ENCODE data around the gene RTKN2.

The RTKN2 gene

GRCh38 chr10:62170732-62171131, 97.9 kb downstream of the RTKN2 start:
- DNase-seq: no peak

GRCh38 chr10:62166331-62167131, 102.1 kb downstream of the RTKN2 start:
- peak; percentile 60 to 87 (median 85) for DNase-seq

- no peak for DNase-seq
Observed at GRCh38 chr10:62165803-62166202, 102.8 kb downstream of the RTKN2 start.

GRCh38 chr10:62163024-62163423, 105.6 kb downstream of the RTKN2 start:
- no peak for DNase-seq

GRCh38 chr10:62162261-62162981, 106.2 kb downstream of the RTKN2 start:
- no peak for DNase-seq

- DNase-seq: peak; percentile 55 to 64 (median 60)
Observed at GRCh38 chr10:62159351-62159750, 109.3 kb downstream of the RTKN2 start.

GRCh38 chr10:62157601-62158000, 111.0 kb downstream of the RTKN2 start:
- DNase-seq: peak in 1 of 3 donors; percentile 28

- no peak for DNase-seq
Observed at GRCh38 chr10:62155054-62155680, 113.5 kb downstream of the RTKN2 start.

GRCh38 chr10:62154231-62154630, 114.4 kb downstream of the RTKN2 start:
- no peak for DNase-seq

- peak; percentile 62 to 93 (median 90) for DNase-seq
Observed at GRCh38 chr10:62153191-62153590, 115.5 kb downstream of the RTKN2 start.

GRCh38 chr10:62149621-62150020, 119.0 kb downstream of the RTKN2 start:
- no peak for DNase-seq

GRCh38 chr10:62148155-62148554, 120.5 kb downstream of the RTKN2 start:
- no peak for DNase-seq

GRCh38 chr10:62147425-62147824, 121.2 kb downstream of the RTKN2 start:
- DNase-seq: no peak

- DNase-seq: no peak
Observed at GRCh38 chr10:62136931-62137330, 131.7 kb downstream of the RTKN2 start.

- no peak for DNase-seq
Observed at GRCh38 chr10:62133618-62134017, 135.0 kb downstream of the RTKN2 start.
